ENCODE results near the gene MBNL2. TPM values are rescaled to one million over a fixed set of nuclear protein-coding genes. Genes with fewer than 3 reads are reported as not detected.

Gene MBNL2
- total and polyA plus RNA-seq, 2 experiments from 2014 or later = 0.55 to 3.2 TPM

GRCh38 chr13:97346561-97347254 lies 124.6 kb downstream of the MBNL2 start:
- Histone ChIP-seq H4K20me1 (replicated peaks; ENCODE audit: insufficient read depth) (no peaks in the 10 kb centered on the region), H3K9me2 (ENCODE audit: insufficient read depth) (0 out of 2 replicates have a peak, but pooled peaks cover 7% of the 10 kb centered on the region), H3K4me1 (ENCODE audit: insufficient read depth) (no peaks in the 10 kb centered on the region), H3F3A (replicated peaks; ENCODE audit: low read depth) (no peaks in the 10 kb centered on the region), H3K79me2 (replicated peaks; ENCODE audit: insufficient read depth) (no peaks in the 10 kb centered on the region), H2AFZ (no peak overlapping the region), H3K36me3 (ENCODE audit: insufficient read depth) (no peaks in the 10 kb centered on the region; the same call in 1 of the 2 replicates), H3K4me2 (no peak overlapping the region), H3K4me3 (no peak overlapping the region), H3K27me3 (ENCODE audit: insufficient read depth) (no peaks in the 10 kb centered on the region), H3K27ac (ENCODE audit: low read depth) (no peak overlapping the region)
- Mint-ChIP-seq H3K9me3 (peaks cover 9% of the 10 kb centered on the region; the same call in 2 of the 3 replicates), H3K4me3 (peak overlapping the region; percentile 69; the same call in 2 of the 3 replicates), H3K27me3 (ENCODE audit: insufficient read depth, low read depth, poor library complexity) (no peaks in the 10 kb centered on the region), H3K36me3 (ENCODE audit: low read depth) (peaks cover 6% of the 10 kb centered on the region), H3K4me1 (peaks cover 2% of the 10 kb centered on the region; the same call in 1 of the 3 replicates), H3K27ac (no peak overlapping the region)
- ATAC-seq (peak; percentile 89), DNase-seq (ENCODE audit: low spot score) (no peak)
- TF ChIP-seq EZH2 (IDR thresholded peaks at IDR 0.05; ENCODE audit: low read depth, unreplicated experiment) (no peak), EZH2phosphoT487 (IDR thresholded peaks at IDR 0.05; ENCODE audit: unreplicated experiment) (no peak), ZNF331 (CRISPR knock-in tag; IDR thresholded peaks at IDR 0.05; ENCODE audit: low read depth) (peak; percentile 87)

DNA sequence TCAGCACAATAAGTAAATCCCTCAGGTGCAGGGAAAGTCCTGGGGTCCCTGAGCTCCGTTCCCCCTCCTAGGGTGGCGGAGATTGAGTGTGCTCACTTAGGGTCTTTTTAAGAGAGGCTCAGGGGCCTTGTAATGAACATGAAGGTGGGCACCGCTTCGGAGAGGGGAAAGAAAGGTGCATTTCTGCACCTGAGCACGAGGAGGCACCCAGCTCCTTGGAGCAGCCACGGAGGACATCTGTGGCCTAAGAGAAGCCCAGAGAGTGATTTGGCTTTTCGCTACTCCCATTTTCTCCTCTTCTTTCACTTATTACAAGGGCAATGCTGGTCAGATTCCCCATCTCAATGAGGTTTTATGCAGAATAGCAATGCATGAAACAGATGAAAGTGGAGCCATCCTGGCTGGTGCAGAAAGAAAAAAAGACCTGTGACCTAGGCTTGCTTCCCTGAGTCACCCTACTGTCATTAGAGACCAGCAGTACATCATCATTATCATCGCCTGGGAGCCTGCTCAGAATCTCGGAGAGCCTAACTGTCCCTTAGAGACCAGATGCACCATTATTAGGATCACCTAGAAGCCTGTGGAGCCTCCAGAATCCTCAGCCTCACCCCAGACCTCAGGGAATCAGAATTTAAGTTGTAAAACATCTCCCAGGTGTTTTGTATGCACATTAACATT lies 125.3 kb downstream of the MBNL2 start:
- Histone ChIP-seq H3K4me3 (no peak overlapping the region), H3K4me2 (no peak overlapping the region), H3K9me2 (ENCODE audit: insufficient read depth) (0 out of 2 replicates have a peak, but pooled peaks cover 7% of the 10 kb centered on the region), H3K79me2 (replicated peaks; ENCODE audit: insufficient read depth) (no peaks in the 10 kb centered on the region), H4K20me1 (replicated peaks; ENCODE audit: insufficient read depth) (no peaks in the 10 kb centered on the region), H3F3A (replicated peaks; ENCODE audit: low read depth) (no peaks in the 10 kb centered on the region), H3K27ac (ENCODE audit: low read depth) (no peak overlapping the region), H2AFZ (no peak overlapping the region), H3K36me3 (ENCODE audit: insufficient read depth) (no peaks in the 10 kb centered on the region; the same call in 1 of the 2 replicates), H3K4me1 (ENCODE audit: insufficient read depth) (no peaks in the 10 kb centered on the region), H3K27me3 (ENCODE audit: insufficient read depth) (no peaks in the 10 kb centered on the region)
- no peak overlapping the region for H3K27ac Mint-ChIP-seq
- peaks cover 2% of the 10 kb centered on the region; the same call in 1 of the 3 replicates for H3K4me1 Mint-ChIP-seq
- H3K27me3 Mint-ChIP-seq (ENCODE audit: insufficient read depth, low read depth, poor library complexity) = peaks cover 2% of the 10 kb centered on the region
- H3K36me3 Mint-ChIP-seq (ENCODE audit: low read depth) = peaks cover 6% of the 10 kb centered on the region
- H3K9me3 Mint-ChIP-seq = peaks cover 9% of the 10 kb centered on the region; the same call in 2 of the 3 replicates
- ATAC-seq (peak; percentile 84), DNase-seq (ENCODE audit: low spot score) (no peak)
- TF ChIP-seq CTCF (conservative IDR thresholded peaks at IDR 0.05; ENCODE audit: low read depth in 2 of 2) = peak in 1 of 2 experiments; percentile 40; a peak in 2 of 4 replicates
- TF ChIP-seq JUNB (IDR thresholded peaks at IDR 0.05; ENCODE audit: unreplicated experiment) = no peak
- no peak for TF ChIP-seq CREB1 (CRISPR knock-in tag; IDR thresholded peaks at IDR 0.05; ENCODE audit: low read depth)
- peak overlapping the region; percentile 69; the same call in 2 of the 3 replicates for H3K4me3 Mint-ChIP-seq
